Stimulated activated CD4-positive, alpha-beta T cell treated with anti-CD3 and anti-CD28 coated beads, Interleukin-1b, Interleukin-23, amount 100 ng/mL, for 48 hours (primary cell): ENCODE measurements around the gene NTRK1.

Experiments used
- DNase-seq: peaks from one replicate; pipeline ENCODE4 v3.0.0-alpha.2; 2020

NTRK1 gene

GRCh38 chr1:156839426-156840109 is 21.1 kb upstream of the NTRK1 start:
- no peak for DNase-seq

GRCh38 chr1:156840186-156840897 is 20.3 kb upstream of the NTRK1 start:
- DNase-seq: no peak

GRCh38 chr1:156840898-156841279 is 19.8 kb upstream of the NTRK1 start:
- no peak for DNase-seq

- DNase-seq: no peak
Measured at GRCh38 chr1:156841295-156841855, 19.3 kb upstream of the NTRK1 start.

- no peak for DNase-seq
Measured at GRCh38 chr1:156842618-156843300, 17.9 kb upstream of the NTRK1 start.

GRCh38 chr1:156844102-156844501 is 16.6 kb upstream of the NTRK1 start:
- DNase-seq: no peak

GRCh38 chr1:156844638-156845037 is 16.0 kb upstream of the NTRK1 start:
- no peak for DNase-seq

- peak; percentile 26 for DNase-seq
Measured at GRCh38 chr1:156845055-156845952, 15.4 kb upstream of the NTRK1 start.

- DNase-seq: no peak
Measured at GRCh38 chr1:156845953-156846545, 14.6 kb upstream of the NTRK1 start.

- DNase-seq: no peak
Measured at GRCh38 chr1:156846643-156847042, 14.0 kb upstream of the NTRK1 start.

- no peak for DNase-seq
Measured at GRCh38 chr1:156847591-156848460, 12.8 kb upstream of the NTRK1 start.

- DNase-seq: peak; percentile 75
Measured at GRCh38 chr1:156848461-156849150, 12.1 kb upstream of the NTRK1 start.

- DNase-seq: no peak
Measured at GRCh38 chr1:156849151-156849496, 11.5 kb upstream of the NTRK1 start.

- DNase-seq: no peak
Measured at GRCh38 chr1:156851779-156852417, 8.8 kb upstream of the NTRK1 start.

- DNase-seq: no peak
Measured at GRCh38 chr1:156852418-156852874, 8.2 kb upstream of the NTRK1 start.

- no peak for DNase-seq
Measured at GRCh38 chr1:156853761-156854160, 6.9 kb upstream of the NTRK1 start.

GRCh38 chr1:156854634-156855033 is 6.0 kb upstream of the NTRK1 start:
- DNase-seq: no peak

- DNase-seq: no peak
Measured at GRCh38 chr1:156856282-156856785, 4.3 kb upstream of the NTRK1 start.

GRCh38 chr1:156857532-156857931 is 3.1 kb upstream of the NTRK1 start:
- no peak for DNase-seq

GRCh38 chr1:156858555-156858956 is 2.1 kb upstream of the NTRK1 start:
- no peak for DNase-seq
